Measurements from ENCODE around the gene MCUB.

DNA sequence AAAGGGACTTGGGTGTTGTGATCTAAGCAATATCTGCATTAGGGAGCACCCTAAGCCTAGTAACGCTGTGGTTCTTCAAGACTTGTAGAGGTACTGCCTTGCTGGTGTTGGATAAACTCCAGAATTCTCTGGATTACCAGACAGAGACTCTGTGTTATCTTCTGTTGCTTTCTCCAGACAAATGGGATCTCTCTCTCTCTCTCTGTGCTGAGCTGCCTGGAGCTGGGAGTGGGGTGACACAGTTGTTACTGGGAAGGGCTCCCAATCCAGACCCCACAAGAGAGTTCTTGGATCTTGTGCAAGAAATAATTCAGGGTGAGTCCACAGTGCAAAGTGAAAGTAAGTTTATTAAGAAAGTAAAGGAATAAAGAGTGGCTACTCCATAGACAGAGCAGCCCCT lies 48.8 kb downstream of the MCUB start:
- TF ChIP-seq POLR2AphosphoS5 (IDR thresholded peaks at IDR 0.05) (no peak), POLR2A (IDR thresholded peaks at IDR 0.05) (no peak)
- TF ChIP-seq, protein P1, sequence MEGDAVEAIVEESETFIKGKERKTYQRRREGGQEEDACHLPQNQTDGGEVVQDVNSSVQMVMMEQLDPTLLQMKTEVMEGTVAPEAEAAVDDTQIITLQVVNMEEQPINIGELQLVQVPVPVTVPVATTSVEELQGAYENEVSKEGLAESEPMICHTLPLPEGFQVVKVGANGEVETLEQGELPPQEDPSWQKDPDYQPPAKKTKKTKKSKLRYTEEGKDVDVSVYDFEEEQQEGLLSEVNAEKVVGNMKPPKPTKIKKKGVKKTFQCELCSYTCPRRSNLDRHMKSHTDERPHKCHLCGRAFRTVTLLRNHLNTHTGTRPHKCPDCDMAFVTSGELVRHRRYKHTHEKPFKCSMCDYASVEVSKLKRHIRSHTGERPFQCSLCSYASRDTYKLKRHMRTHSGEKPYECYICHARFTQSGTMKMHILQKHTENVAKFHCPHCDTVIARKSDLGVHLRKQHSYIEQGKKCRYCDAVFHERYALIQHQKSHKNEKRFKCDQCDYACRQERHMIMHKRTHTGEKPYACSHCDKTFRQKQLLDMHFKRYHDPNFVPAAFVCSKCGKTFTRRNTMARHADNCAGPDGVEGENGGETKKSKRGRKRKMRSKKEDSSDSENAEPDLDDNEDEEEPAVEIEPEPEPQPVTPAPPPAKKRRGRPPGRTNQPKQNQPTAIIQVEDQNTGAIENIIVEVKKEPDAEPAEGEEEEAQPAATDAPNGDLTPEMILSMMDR (IDR thresholded peaks at IDR 0.05): no peak

Data from prostate gland (tissue), 2 donors.